Measurements from ENCODE around the gene IDH3A. TPM values are rescaled to one million over a fixed set of nuclear protein-coding genes. Genes with fewer than 3 reads are reported as not detected.

IDH3A gene
- total and polyA plus RNA-seq, 7 donors: 74.9 to 106 (median 85.1) TPM

DNA sequence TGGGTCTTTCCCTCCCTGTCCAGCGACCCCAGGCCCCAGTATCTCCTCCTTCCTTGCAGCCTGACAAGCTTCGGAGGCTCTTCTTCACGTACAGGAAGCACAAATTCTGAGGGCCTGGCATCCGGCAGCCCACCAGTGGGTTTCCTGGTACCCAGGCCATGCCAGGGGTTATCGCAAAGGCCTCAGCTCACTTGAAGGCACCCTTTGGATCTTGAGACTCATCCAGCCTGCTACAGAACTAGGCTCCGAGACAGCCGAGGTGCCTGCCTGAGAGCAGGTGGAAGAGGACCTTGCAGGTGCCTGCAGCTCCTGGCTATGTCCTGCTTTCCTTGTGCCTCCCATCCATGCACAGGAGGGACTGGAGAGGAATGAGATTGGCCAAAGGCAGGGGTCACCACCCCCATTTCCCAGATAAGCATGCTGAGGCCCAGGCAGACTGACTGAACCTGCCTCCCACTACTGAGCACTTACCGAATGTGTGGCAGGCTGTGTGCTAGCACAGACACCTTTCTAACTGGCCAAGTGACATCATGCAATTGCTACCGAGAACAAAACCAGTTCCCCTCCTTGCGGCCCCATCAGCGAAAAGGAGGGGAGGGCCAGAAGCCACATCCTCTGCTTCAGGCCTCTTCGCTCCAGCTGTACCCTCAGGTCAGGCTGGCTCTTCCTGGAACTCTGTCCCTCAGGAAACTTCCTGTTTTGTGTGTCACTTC is 45.6 kb upstream of the IDH3A start:
- peak; percentile 58 for DNase-seq
- H3K4me1 ChIP-seq: no peaks in the 10 kb centered on the region
- H3K27ac ChIP-seq: no peak overlapping the region
- 70 to 88% methylated on average over 12 of the region's 12 CpGs for WGBS, 2 donors
- TF ChIP-seq POLR2A (IDR thresholded peaks at IDR 0.05) (no peak), POLR2AphosphoS5 (IDR thresholded peaks at IDR 0.05) (no peak), CTCF (IDR thresholded peaks at IDR 0.05) (no peak), EP300 (IDR thresholded peaks at IDR 0.05) (no peak)
- H3K4me3 ChIP-seq: no peak overlapping the region
- intact Hi-C loops (cut with DNase I): no loop called here
- H3K36me3 ChIP-seq: no peaks in the 10 kb centered on the region
- H3K9me3 ChIP-seq: no peaks in the 10 kb centered on the region
- H3K27me3 ChIP-seq: no peaks in the 10 kb centered on the region

GRCh38 chr15:78104119-78104479 is 45.1 kb upstream of the IDH3A start:
- 88 to 91% methylated on average over 4 of the region's 4 CpGs for WGBS, 2 donors
- H3K27ac ChIP-seq: no peak overlapping the region
- no peaks in the 10 kb centered on the region for H3K27me3 ChIP-seq
- peak; percentile 34 for DNase-seq
- no peak for TF ChIP-seq EP300 (IDR thresholded peaks at IDR 0.05)
- TF ChIP-seq POLR2A (IDR thresholded peaks at IDR 0.05): no peak
- no peak for TF ChIP-seq POLR2AphosphoS5 (IDR thresholded peaks at IDR 0.05)
- no peak for TF ChIP-seq CTCF (IDR thresholded peaks at IDR 0.05)
- H3K4me3 ChIP-seq: no peak overlapping the region
- H3K36me3 ChIP-seq: no peaks in the 10 kb centered on the region
- no peaks in the 10 kb centered on the region for H3K4me1 ChIP-seq
- intact Hi-C loops (cut with DNase I): no loop called here
- H3K9me3 ChIP-seq: no peaks in the 10 kb centered on the region

GRCh38 chr15:78104566-78105475 is 44.3 kb upstream of the IDH3A start:
- DNase-seq: peak; percentile 41
- no peaks in the 10 kb centered on the region for H3K4me1 ChIP-seq
- intact Hi-C loops (cut with DNase I): no loop called here

DNA sequence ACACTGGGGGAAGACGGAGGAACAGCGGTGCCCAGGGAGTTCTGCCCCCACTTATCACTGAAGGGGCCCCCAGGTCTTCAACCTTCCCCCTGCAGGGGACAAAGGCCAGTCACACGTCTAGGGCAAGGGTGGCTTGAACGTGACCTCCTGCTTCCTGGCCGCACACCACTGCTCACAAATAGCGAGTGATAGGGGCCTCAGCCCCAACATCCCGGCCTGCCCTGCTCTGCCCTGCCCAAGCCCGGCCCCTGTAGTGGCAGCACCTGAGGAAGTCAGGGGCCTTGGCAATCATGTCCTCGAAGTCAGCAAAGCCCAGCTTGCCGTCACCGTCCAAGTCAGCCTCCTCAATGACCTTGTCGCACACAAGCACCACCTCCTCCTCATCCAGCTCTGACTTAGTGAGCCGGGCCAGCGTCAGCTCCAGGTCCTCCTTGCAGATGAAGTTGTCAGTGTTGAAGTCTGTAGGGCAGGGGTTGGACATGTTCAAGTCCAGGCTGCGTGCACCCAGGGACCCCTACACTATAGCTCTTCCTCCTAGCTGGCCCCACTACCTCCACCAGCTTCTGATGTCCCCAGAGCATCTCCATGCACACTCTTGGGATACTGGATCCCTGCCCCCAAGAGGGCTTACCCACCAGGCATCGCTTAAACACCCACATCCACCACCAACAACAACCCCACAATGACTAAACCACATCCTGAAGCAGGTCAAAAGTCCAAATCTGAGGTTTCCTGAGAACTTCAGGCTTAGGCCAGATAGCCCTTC is 43.5 kb upstream of the IDH3A start:
- intact Hi-C loops (cut with DNase I): no loop called here
- H3K4me1 ChIP-seq: no peaks in the 10 kb centered on the region
- H3K36me3 ChIP-seq: no peaks in the 10 kb centered on the region
- H3K27ac ChIP-seq: no peak overlapping the region
- peak; percentile 57 for DNase-seq
- TF ChIP-seq POLR2AphosphoS5 (IDR thresholded peaks at IDR 0.05) (no peak), POLR2A (IDR thresholded peaks at IDR 0.05) (no peak), CTCF (IDR thresholded peaks at IDR 0.05) (no peak), EP300 (IDR thresholded peaks at IDR 0.05) (no peak)
- no peaks in the 10 kb centered on the region for H3K27me3 ChIP-seq
- H3K9me3 ChIP-seq: no peaks in the 10 kb centered on the region
- no peak overlapping the region for H3K4me3 ChIP-seq
- WGBS, 2 donors: 88 to 91% methylated on average over 16 of the region's 16 CpGs

More at GRCh38 chr15:78104566-78105475, 44.3 kb upstream of the IDH3A start:
- Histone ChIP-seq H3K9me3 (no peaks in the 10 kb centered on the region), H3K4me3 (no peak overlapping the region), H3K36me3 (no peaks in the 10 kb centered on the region), H3K27me3 (no peaks in the 10 kb centered on the region), H3K27ac (no peak overlapping the region)
- no peak for TF ChIP-seq EP300 (IDR thresholded peaks at IDR 0.05)
- TF ChIP-seq POLR2A (IDR thresholded peaks at IDR 0.05): no peak
- TF ChIP-seq CTCF (IDR thresholded peaks at IDR 0.05): no peak
- TF ChIP-seq POLR2AphosphoS5 (IDR thresholded peaks at IDR 0.05): no peak
- WGBS, 2 donors: 86 to 88% methylated on average over 12 of the region's 12 CpGs

All from sigmoid colon (tissue), 7 donors.